DMS79 treated with DMSO at 0.1 percent for 48 hours (cell line): ENCODE measurements around the gene SETD7.

Source experiments
- DNase-seq: peaks from one replicate; lab custom pipeline; 2025; lab: John Stamatoyannopoulos, UW

Gene SETD7

GRCh38 chr4:139550724-139551429, 5.1 kb downstream of the SETD7 start:
- no peak for DNase-seq

GRCh38 chr4:139547979-139548378, 8.0 kb downstream of the SETD7 start:
- DNase-seq: no peak

- DNase-seq: no peak
These were observed 15.4 kb downstream of the SETD7 start for GRCh38 chr4:139540632-139541031.

DNA sequence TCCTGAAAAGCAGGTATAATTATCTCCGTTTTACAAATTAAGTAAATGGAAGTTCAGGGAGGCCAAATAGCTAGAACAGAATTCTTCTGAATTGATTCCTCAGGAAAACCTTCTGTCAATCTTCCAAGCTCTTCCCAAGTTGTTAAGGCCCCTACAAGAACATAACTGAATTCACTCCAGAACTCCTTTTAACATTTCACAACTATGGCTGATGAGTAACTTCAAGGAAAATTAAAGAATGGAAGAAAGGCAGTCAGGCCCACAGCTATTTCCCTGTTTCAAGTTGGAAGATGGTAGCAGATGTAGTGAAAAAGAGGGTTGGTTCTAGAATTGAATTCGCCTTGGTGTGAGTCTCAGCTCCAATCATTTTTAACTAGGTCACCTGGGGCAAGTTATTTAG, 15.9 kb downstream of the SETD7 start:
- DNase-seq: no peak

DNA sequence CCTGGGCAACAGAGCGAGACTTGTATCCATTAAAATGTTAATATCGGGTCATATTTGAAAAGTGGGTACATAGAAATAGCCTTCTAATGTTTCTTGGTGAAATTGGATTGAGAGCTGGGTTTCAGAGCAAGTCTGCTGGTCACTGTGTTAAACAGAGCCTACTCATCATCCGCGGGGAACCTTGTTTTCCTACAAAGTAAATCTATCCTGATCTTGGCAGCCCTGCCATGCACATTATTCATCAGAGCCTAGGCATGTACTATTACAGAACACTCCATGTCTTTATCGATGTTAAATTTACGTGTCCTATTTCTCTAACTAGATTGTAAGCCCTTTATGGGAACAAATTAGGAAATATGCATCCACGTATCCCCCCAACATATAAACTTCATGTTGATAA, 18.7 kb downstream of the SETD7 start:
- DNase-seq: no peak

- DNase-seq: no peak
These were observed 20.2 kb downstream of the SETD7 start for GRCh38 chr4:139535871-139536234.

DNA sequence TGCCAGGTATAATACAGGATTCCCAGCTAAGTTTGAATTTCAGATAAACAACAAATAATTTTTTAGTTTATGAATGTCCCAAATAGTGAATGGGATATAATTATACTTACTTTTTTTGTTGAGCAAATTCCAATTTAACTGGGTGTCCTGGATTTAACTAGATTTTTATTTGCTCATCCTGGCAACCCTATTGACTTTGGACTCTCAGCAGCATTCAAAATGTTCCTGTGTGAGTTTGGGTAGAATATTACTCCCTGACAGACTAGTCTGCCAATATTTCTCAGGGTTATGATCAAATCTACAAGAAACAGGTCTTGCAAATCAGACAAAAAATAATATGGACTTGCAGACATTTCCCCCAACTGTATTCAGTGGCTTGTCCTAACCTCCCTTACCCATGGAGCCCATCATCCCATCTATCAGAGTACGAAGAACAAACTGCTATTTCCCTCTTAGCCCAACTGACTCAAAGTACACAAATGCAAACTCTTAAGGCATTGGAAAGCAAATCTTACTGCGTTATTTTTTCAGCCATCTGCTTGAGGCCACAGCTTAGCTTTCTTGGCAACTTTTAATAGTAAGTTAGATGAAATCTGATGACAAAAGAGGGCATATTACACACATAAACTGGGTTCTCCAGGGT, 20.7 kb downstream of the SETD7 start:
- DNase-seq: no peak

GRCh38 chr4:139534287-139534950, 21.6 kb downstream of the SETD7 start:
- no peak for DNase-seq

GRCh38 chr4:139533511-139533910, 22.5 kb downstream of the SETD7 start:
- peak; percentile 71 for DNase-seq

DNA sequence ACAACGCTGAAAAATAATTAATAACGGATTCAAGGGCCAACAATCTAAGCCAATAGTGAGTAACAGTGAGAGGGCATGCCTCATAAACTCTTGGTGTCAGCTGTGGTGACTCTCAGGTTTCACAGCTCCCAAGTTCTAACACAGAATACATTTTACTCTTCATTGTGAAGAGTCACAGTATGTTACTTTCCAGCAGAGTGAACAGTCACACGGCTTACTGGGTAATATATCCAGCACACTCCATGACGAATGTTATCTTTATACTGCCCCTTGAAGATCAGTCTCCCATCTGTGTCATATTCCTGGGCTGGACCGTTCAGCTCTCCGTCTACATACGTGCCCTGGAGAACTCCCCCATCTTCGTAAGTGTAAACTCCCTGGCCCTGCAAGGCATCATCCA, 23.1 kb downstream of the SETD7 start:
- DNase-seq: peak; percentile 69

DNA sequence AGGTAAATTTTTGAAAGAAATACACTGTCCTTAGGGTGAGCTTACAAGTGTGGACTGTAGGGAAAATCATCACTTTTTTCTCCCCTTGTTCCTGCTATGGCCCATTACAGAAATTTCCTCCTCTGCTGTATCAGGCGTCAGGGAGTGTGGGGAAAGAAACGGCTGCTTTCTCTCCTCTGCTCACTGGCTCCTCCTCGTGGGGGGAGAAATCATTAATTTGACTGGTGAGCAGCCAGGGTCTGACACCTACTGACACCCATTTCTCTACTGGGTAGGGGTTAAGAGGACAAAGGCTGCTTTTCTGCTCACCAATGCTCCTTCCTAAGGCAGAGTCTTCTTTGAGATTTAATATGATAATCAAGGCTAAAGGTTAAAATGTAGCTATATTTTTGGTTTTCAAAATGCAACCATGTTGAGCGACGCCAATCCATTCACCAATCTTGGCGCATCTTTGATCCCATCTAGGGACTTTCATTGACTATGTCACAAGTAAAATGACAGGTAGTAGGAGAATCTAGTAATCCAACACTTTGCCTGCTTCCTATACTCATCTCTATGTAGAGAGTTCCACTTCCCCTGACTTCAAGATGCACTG, 25.1 kb downstream of the SETD7 start:
- DNase-seq: no peak

GRCh38 chr4:139528377-139529005, 27.5 kb downstream of the SETD7 start:
- no peak for DNase-seq

GRCh38 chr4:139526928-139527327, 29.1 kb downstream of the SETD7 start:
- DNase-seq: no peak

GRCh38 chr4:139525414-139525813, 30.6 kb downstream of the SETD7 start:
- DNase-seq: no peak

DNA sequence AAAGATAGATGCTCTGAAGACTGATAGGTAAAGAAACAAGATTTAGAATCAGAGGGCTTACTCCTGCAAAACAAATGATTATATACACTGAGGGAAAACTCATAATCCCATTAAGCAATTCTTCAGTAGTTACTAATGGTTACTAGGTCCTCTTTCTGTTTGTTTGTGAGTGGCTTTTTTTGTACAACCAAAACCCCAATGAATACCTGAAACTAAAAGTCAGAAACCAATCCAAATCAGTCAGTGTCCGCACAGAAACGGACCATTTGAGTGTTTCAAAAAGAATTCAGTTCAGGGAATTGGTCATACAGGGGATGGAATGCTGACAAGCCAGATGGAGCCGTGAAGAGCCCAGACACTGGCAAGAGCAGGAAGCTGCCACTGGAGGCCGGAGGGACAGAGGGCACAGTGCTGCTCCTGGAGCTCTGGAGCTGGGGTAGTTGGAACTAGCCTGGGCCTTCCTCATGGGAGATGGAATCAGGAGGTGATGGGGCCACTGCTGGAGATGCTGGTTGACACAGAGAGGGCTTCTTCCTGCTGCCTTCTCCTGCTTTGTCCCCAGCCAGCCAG, 31.9 kb downstream of the SETD7 start:
- no peak for DNase-seq

- DNase-seq: peak; percentile 48
These were observed 32.9 kb downstream of the SETD7 start for GRCh38 chr4:139523076-139523475.

DNA sequence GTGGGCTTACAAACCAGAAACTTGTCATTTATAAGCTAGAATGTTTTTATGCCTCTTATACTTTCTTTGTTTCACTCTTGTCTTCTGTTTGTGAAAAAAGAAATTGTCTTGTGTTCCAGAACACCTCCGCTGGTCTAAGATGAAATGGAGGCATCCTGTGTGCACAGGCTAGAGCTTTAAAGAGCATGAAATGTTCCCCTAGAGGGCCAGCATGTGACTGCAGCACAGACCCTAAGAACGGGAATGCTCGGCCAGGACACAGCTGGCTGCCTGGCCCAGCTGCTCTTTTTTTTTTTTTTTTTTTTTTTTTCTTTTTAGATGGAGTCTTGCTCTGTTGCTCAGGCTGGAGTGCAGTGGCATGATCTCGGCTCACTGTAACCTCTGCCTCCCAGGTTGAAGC, 33.6 kb downstream of the SETD7 start:
- no peak for DNase-seq

DNA sequence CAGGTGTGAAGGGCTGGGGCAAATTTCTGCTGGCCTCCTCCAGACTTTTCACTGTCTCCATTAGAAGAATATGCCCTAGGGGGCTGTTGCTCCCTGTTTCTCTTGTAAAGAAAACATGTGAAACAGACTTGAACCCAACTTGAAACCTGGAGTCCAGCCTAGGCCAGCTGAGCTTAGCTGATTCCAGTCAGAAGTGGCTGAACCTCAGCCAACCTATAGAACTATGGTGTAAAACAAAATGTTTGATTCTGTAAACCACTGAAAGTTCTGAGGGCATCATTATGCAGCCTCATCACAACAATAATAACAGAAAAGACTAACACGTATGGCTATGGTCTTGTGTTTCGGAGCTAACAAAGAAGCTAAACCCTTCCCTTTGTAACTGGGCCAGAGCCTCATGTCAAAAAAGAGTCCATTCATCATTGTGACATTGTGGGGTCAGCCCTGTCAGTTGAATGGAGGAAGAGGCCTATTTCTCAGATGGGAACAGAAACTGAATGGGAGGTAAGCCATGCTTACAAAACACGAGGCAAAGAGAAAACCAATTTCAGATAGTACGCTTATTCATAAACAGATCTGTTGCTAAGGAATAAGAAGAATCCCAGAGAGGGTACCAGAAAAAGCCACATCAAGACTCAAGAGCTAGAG, 34.1 kb downstream of the SETD7 start:
- DNase-seq: no peak

- DNase-seq: no peak
These were observed 40.5 kb downstream of the SETD7 start for GRCh38 chr4:139515531-139515958.

- peak; percentile 7 for DNase-seq
These were observed 41.5 kb downstream of the SETD7 start for GRCh38 chr4:139514382-139515059.

DNA sequence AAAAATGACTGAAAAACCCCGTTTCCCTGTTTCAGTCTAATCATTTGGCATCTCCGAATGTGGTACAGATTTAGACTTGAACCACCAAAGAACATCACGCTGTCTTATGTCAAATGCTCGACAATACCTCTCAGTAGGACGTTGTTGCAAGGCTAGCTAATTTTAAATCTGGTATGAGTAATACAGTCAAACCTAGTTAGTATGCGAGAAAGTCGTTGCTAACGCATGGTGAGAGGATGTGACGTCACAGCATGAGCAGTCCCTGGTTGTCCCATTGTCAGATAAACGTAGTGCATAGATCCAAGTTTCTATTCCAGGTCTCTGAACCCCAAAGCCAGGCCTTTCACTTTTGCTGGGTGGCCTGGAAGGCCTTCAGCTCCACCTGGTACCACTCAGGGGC, 44.7 kb downstream of the SETD7 start:
- DNase-seq: no peak
